ENCODE data around the gene MTA3.

DNA sequence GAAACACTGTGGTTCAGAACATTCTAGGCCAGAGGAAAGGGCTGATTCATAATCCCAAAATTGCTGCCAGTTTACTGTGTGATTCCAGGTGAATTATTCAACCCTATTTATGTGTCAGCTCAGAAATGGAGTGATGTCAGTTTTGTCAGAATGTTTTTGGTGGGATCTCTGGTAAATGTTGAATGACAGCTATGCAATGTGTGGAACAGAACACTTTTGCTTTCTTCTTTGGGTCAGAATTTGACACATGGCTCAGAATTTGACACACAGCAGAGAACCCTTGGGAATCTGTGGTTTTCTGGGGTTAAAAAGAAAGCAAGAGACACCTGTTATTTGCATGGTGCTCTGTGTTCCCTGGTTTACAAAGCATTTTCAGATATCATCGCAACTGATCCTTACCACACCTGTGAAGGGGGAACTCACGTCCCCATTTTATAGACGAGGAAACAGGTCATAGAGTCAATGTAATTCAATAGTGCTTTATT, 1.6 kb upstream of the MTA3 start:
- TF ChIP-seq, protein P1, sequence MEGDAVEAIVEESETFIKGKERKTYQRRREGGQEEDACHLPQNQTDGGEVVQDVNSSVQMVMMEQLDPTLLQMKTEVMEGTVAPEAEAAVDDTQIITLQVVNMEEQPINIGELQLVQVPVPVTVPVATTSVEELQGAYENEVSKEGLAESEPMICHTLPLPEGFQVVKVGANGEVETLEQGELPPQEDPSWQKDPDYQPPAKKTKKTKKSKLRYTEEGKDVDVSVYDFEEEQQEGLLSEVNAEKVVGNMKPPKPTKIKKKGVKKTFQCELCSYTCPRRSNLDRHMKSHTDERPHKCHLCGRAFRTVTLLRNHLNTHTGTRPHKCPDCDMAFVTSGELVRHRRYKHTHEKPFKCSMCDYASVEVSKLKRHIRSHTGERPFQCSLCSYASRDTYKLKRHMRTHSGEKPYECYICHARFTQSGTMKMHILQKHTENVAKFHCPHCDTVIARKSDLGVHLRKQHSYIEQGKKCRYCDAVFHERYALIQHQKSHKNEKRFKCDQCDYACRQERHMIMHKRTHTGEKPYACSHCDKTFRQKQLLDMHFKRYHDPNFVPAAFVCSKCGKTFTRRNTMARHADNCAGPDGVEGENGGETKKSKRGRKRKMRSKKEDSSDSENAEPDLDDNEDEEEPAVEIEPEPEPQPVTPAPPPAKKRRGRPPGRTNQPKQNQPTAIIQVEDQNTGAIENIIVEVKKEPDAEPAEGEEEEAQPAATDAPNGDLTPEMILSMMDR (IDR thresholded peaks at IDR 0.05; ENCODE audit: insufficient read depth, low read length) = no peak
- TF ChIP-seq POLR2AphosphoS5 (IDR thresholded peaks at IDR 0.05; ENCODE audit: low read depth) (no peak), SPI1 (IDR thresholded peaks at IDR 0.05; ENCODE audit: borderline replicate concordance, low read depth) (no peak)
- TF ChIP-seq, protein P2, sequence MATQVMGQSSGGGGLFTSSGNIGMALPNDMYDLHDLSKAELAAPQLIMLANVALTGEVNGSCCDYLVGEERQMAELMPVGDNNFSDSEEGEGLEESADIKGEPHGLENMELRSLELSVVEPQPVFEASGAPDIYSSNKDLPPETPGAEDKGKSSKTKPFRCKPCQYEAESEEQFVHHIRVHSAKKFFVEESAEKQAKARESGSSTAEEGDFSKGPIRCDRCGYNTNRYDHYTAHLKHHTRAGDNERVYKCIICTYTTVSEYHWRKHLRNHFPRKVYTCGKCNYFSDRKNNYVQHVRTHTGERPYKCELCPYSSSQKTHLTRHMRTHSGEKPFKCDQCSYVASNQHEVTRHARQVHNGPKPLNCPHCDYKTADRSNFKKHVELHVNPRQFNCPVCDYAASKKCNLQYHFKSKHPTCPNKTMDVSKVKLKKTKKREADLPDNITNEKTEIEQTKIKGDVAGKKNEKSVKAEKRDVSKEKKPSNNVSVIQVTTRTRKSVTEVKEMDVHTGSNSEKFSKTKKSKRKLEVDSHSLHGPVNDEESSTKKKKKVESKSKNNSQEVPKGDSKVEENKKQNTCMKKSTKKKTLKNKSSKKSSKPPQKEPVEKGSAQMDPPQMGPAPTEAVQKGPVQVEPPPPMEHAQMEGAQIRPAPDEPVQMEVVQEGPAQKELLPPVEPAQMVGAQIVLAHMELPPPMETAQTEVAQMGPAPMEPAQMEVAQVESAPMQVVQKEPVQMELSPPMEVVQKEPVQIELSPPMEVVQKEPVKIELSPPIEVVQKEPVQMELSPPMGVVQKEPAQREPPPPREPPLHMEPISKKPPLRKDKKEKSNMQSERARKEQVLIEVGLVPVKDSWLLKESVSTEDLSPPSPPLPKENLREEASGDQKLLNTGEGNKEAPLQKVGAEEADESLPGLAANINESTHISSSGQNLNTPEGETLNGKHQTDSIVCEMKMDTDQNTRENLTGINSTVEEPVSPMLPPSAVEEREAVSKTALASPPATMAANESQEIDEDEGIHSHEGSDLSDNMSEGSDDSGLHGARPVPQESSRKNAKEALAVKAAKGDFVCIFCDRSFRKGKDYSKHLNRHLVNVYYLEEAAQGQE (IDR thresholded peaks at IDR 0.05; ENCODE audit: insufficient replicate concordance, low read depth) = no peak
